ENCODE results near the gene WNK4. TPM values are rescaled to one million over a fixed set of nuclear protein-coding genes. Genes with fewer than 3 reads are reported as not detected.

The WNK4 gene
- total RNA-seq, 6 experiments from 2014 or later: 22.2 to 33.0 (median 24.3) TPM

- Mint-ChIP-seq H3K36me3 (ENCODE audit: low read depth) (peaks cover 10% of the 10 kb centered on the region), H3K27me3 (ENCODE audit: insufficient read depth) (peaks cover 10% of the 10 kb centered on the region), H3K9me3 (peaks cover 4% of the 10 kb centered on the region), H3K4me3 (no peak overlapping the region), H3K27ac (no peak overlapping the region), H3K4me1 (ENCODE audit: low read depth) (peaks cover 7% of the 10 kb centered on the region)
- no peak for DNase-seq
- no peak for TF ChIP-seq CTCF (IDR thresholded peaks at IDR 0.05)
Observed at GRCh38 chr17:42803074-42803883, 22.9 kb downstream of the WNK4 start.

GRCh38 chr17:42804918-42805367 lies 24.5 kb downstream of the WNK4 start:
- Mint-ChIP-seq H3K36me3 (ENCODE audit: low read depth) (peaks cover 5% of the 10 kb centered on the region; the same call in 1 of the 2 replicates), H3K27ac (no peak overlapping the region), H3K4me3 (no peak overlapping the region), H3K4me1 (ENCODE audit: low read depth) (peaks cover 14% of the 10 kb centered on the region), H3K27me3 (ENCODE audit: insufficient read depth) (peaks cover 3% of the 10 kb centered on the region), H3K9me3 (no peaks in the 10 kb centered on the region)
- no peak for TF ChIP-seq CTCF (IDR thresholded peaks at IDR 0.05)
- DNase-seq: no peak

DNA sequence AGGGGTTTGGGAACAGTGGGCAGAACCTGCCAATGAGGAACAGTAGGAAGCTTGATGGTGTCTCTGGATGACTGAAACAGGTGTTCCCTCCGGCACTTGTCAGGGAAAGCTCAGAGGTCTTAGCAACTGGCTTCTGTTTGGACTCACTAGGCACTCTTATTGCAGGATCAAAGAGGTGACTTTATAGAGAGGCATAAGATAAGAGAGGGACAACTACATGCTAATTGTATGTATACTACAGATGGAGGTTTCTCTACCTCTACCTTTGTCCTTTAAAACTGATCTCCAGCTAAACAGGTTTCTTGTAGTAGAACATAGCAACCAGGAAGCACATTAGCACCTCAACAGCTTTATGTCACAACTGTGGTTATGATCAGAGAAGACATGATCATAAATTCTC lies 25.8 kb downstream of the WNK4 start:
- Mint-ChIP-seq H3K27ac (no peak overlapping the region), H3K9me3 (no peaks in the 10 kb centered on the region), H3K4me3 (no peak overlapping the region), H3K36me3 (ENCODE audit: low read depth) (peaks cover 13% of the 10 kb centered on the region), H3K27me3 (ENCODE audit: insufficient read depth) (no peaks in the 10 kb centered on the region; the same call in none of the 2 replicates), H3K4me1 (ENCODE audit: low read depth) (peaks cover 22% of the 10 kb centered on the region)
- no peak for TF ChIP-seq CTCF (IDR thresholded peaks at IDR 0.05)
- DNase-seq: no peak

- peak; percentile 75 for DNase-seq
- no peaks in the 10 kb centered on the region; the same call in none of the 2 replicates for H3K27me3 Mint-ChIP-seq (ENCODE audit: insufficient read depth)
- no peaks in the 10 kb centered on the region for H3K9me3 Mint-ChIP-seq
- peak overlapping the region; percentile 58 for H3K27ac Mint-ChIP-seq
- no peak overlapping the region for H3K4me3 Mint-ChIP-seq
- H3K36me3 Mint-ChIP-seq (ENCODE audit: low read depth): peaks cover 27% of the 10 kb centered on the region
- peaks cover 28% of the 10 kb centered on the region for H3K4me1 Mint-ChIP-seq (ENCODE audit: low read depth)
- no peak for TF ChIP-seq CTCF (IDR thresholded peaks at IDR 0.05)
Observed at GRCh38 chr17:42809250-42809649, 28.8 kb downstream of the WNK4 start.

GRCh38 chr17:42814633-42815399 lies 34.4 kb downstream of the WNK4 start:
- Mint-ChIP-seq H3K36me3 (ENCODE audit: low read depth) (peaks cover 61% of the 10 kb centered on the region), H3K4me3 (no peak overlapping the region; the same call in 1 of the 2 replicates), H3K4me1 (ENCODE audit: low read depth) (peaks cover 47% of the 10 kb centered on the region), H3K9me3 (no peaks in the 10 kb centered on the region), H3K27ac (peak overlapping the region; percentile 78), H3K27me3 (ENCODE audit: insufficient read depth) (peaks cover 2% of the 10 kb centered on the region; the same call in 1 of the 2 replicates)
- DNase-seq: peak; percentile 84
- TF ChIP-seq CTCF (IDR thresholded peaks at IDR 0.05): no peak

Data from HFFc6 (cell line).